PC-9 (cell line): ENCODE data around the gene CNTNAP5.

Experiments used
- CTCF ChIP-seq: fragments of 200-600 bp; sonication (generic); conservative IDR thresholded peaks from 2 replicates; pipeline ENCODE4 v1.6.1; 2017; ENCODE audit warnings: mixed run types, antibody characterized with exemption, mild to moderate bottlenecking, moderate library complexity
- EZH2 ChIP-seq: fragments of 200-600 bp; sonication (generic); IDR thresholded peaks from 2 replicates; pipeline ENCODE4 v1.8.0; 2017; ENCODE audit warnings: antibody characterized with exemption, low read depth

GRCh38 chr2:124213977-124214587 is 189.0 kb downstream of the CNTNAP5 start:
- TF ChIP-seq EZH2, result no peak
- no peak for TF ChIP-seq CTCF
